ENCODE data around the gene DLGAP1.

- no peak for TF ChIP-seq CTCF (IDR thresholded peaks at IDR 0.05)
- TF ChIP-seq POLR2A (IDR thresholded peaks at IDR 0.05) = no peak
Measured at GRCh38 chr18:4250141-4250540, 205.0 kb downstream of the DLGAP1 start.

Measured in right lobe of liver (tissue), 4 donors.